ENCODE measurements around the gene CBX6.

Gene CBX6

DNA sequence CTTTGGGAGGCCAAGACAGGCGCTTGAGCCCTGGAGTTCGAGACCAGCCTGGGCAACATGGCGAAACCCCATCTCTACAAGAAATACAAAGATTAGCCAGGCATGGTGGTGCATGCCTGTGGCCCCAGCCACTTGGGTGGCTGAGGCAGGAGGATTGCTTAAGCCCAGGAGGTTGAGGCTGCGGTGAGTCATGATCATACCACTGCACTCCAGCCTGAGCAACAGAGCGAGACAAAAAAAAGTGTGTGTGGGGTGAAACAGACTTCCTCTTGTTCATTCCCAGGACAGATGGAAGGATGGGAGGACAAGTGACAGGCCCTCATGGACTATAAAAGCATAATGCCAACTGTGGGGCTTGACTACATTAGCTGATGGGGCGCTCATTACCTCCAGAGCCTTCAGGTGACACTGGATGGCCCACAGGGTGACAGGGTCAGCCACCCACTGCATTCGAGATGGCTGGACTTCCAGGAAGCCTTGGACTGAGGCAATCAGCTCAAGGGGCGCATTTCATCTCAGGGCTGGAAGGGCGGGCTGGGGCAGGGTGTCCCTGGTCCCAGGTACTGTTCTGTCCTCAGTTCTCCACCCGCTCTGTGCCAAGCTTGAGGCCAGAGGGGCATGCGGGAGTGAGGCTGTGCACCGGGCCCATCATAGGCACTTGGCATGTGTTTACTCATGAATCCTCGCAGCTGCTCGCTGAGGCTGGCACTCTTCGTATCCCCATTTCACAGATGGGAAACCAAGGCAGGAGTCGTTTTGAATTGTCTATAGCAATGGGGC lies 40.7 kb downstream of the CBX6 start:
- TF ChIP-seq, protein P1, sequence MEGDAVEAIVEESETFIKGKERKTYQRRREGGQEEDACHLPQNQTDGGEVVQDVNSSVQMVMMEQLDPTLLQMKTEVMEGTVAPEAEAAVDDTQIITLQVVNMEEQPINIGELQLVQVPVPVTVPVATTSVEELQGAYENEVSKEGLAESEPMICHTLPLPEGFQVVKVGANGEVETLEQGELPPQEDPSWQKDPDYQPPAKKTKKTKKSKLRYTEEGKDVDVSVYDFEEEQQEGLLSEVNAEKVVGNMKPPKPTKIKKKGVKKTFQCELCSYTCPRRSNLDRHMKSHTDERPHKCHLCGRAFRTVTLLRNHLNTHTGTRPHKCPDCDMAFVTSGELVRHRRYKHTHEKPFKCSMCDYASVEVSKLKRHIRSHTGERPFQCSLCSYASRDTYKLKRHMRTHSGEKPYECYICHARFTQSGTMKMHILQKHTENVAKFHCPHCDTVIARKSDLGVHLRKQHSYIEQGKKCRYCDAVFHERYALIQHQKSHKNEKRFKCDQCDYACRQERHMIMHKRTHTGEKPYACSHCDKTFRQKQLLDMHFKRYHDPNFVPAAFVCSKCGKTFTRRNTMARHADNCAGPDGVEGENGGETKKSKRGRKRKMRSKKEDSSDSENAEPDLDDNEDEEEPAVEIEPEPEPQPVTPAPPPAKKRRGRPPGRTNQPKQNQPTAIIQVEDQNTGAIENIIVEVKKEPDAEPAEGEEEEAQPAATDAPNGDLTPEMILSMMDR (IDR thresholded peaks at IDR 0.05; ENCODE audit: low read depth, low read length, missing control alignments) = no peak
- Histone ChIP-seq H3K36me3 (replicated peaks) (no peaks in the 10 kb centered on the region), H3K27ac (no peak overlapping the region), H3K27me3 (replicated peaks) (peaks cover under 1% of the 10 kb centered on the region), H3K4me3 (ENCODE audit: low read depth, low read length) (no peak overlapping the region)
- DNase-seq = peak; percentile 66
- in situ Hi-C loops (cut with HindIII; ENCODE audit: low pct_ligation_motif_present, low sequenced_read_pairs) = no loop called here

DNA sequence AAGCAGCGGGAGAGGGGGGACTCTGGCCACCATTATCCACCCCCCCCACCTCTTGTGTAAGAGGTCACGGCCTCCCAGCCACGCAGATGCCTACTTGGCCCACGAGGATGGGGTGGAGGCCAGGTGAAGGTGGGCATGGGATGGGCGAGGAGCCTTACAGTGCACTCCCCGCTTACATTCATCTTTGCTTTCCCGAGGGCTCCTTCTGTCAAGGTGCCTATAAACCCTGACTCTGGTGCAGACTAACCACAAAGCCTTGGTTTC lies 41.2 kb downstream of the CBX6 start:
- H3K4me3 ChIP-seq (ENCODE audit: low read depth, low read length) = no peak overlapping the region
- no peaks in the 10 kb centered on the region for H3K36me3 ChIP-seq (replicated peaks)
- no peak overlapping the region for H3K27ac ChIP-seq
- no peaks in the 10 kb centered on the region for H3K27me3 ChIP-seq (replicated peaks)
- in situ Hi-C loops (cut with HindIII; ENCODE audit: low pct_ligation_motif_present, low sequenced_read_pairs) = no loop called here
- no peak for DNase-seq
- TF ChIP-seq, protein P1 (IDR thresholded peaks at IDR 0.05; ENCODE audit: low read depth, low read length, missing control alignments) = no peak

DNA sequence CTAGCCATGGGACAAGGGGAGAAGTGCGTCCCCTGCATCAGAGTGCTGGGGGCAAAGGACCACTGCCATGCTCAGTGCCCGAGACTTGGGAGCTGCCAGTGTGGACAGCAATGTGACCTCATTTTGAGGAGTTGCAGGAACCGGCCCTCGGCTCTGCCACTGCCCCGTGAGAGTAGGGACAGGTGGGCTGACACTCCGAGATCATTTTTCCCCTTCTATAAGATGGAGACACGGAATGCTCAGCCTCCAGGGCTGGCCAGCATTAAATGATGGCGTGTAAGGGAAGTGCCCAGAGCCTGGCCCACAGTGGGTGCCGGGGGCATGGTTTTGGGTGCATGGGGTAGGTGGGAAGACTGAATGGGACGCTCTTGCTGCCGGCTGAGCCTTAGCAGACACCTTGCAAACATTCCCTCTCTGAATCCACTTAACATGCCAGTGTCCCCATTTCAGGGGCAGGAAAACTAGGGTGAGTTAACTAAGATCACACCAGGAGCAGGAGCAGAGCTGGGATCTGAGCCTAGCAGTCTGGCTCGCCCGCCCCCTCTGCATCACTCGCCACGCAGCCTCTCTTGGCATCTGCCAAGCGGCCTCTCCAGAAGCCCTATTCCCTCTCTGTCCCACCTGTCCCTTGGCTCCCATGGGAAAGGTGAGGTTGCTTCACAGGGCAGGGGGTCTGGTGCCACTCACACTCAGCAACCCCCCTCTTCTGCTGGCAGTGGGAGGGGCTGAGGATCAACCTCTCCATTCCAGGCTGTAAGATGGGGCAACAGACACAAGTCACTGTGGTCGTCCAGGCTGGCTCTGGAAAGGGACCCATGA lies 41.8 kb downstream of the CBX6 start:
- TF ChIP-seq, protein P1 (IDR thresholded peaks at IDR 0.05; ENCODE audit: low read depth, low read length, missing control alignments) = no peak
- DNase-seq = no peak
- in situ Hi-C loops (cut with HindIII; ENCODE audit: low pct_ligation_motif_present, low sequenced_read_pairs) = no loop called here
- Histone ChIP-seq H3K36me3 (replicated peaks) (no peaks in the 10 kb centered on the region), H3K4me3 (ENCODE audit: low read depth, low read length) (no peak overlapping the region), H3K27ac (no peak overlapping the region), H3K27me3 (replicated peaks) (no peaks in the 10 kb centered on the region)

DNA sequence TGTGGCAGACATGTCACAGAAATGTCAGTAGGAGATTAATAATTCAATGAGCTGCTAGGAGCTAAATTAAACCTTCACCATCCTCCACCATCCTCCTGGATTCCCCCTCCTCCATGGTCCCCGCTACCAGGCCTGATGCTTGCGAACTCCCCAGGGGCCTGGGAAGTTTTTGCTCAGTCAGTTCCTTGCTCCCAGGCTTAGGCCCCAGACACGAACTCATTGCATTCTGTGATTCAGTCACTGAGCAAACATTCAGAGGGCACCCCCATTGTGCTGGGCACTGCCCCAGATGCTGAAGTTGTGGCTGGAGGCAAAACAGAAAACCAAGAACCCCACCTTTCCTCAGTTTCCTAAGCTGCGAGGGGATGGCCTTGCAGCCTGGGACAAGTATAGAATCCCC lies 42.5 kb downstream of the CBX6 start:
- no peak for DNase-seq
- no peaks in the 10 kb centered on the region for H3K36me3 ChIP-seq (replicated peaks)
- H3K27me3 ChIP-seq (replicated peaks) = no peaks in the 10 kb centered on the region
- in situ Hi-C loops (cut with HindIII; ENCODE audit: low pct_ligation_motif_present, low sequenced_read_pairs) = no loop called here
- H3K27ac ChIP-seq = no peak overlapping the region
- TF ChIP-seq, protein P1 (IDR thresholded peaks at IDR 0.05; ENCODE audit: low read depth, low read length, missing control alignments) = no peak
- H3K4me3 ChIP-seq (ENCODE audit: low read depth, low read length) = no peak overlapping the region

DNA sequence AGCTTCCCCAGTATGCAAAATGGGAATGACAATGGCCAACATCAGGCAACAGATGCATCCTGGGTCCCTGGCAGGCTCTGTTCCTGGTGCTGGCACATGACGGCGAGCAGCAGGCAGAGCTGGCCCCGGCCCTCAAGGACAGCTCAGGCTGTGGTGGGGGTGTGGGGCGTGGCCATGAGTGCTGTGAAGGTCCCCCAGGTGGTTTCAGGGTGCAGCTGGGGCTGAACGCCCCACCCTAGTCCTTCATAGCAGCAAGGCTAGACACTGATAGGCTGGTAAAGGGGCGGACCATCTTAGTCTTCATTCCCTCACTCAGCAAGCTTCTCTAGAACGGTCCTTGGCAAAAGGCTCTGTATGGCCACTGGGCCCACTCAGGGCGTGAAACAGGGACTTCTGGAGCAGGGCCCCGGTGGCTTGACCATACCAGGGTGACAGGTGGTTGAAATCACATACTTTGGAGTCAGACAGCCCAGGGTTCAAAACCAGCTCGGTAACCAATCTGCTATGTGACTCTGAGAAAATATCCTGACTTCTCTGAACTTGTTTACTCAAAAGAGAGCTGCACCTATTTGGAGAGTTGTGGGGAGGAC lies 43.3 kb downstream of the CBX6 start:
- Histone ChIP-seq H3K36me3 (replicated peaks) (no peaks in the 10 kb centered on the region), H3K4me3 (ENCODE audit: low read depth, low read length) (no peak overlapping the region), H3K27ac (no peak overlapping the region), H3K27me3 (replicated peaks) (no peaks in the 10 kb centered on the region)
- in situ Hi-C loops (cut with HindIII; ENCODE audit: low pct_ligation_motif_present, low sequenced_read_pairs) = no loop called here
- TF ChIP-seq, protein P1 (IDR thresholded peaks at IDR 0.05; ENCODE audit: low read depth, low read length, missing control alignments) = no peak
- DNase-seq = no peak

Data from brain microvascular endothelial cell (primary cell).